T-helper 1 cell (primary cell): ENCODE results near the gene EEIG1.

Experiments
- DNase-seq, 5 donors: peaks; one replicate each; pipeline ENCODE4 v3.0.0-alpha.2; 2012 to 2020

EEIG1 gene

GRCh38 chr9:127959841-127960409 lies 20.9 kb downstream of the EEIG1 start:
- no peak for DNase-seq

GRCh38 chr9:127959398-127959797 lies 21.4 kb downstream of the EEIG1 start:
- no peak for DNase-seq

- no peak for DNase-seq
These were observed 22.1 kb downstream of the EEIG1 start for GRCh38 chr9:127958728-127959127.

GRCh38 chr9:127955294-127956015 lies 25.3 kb downstream of the EEIG1 start:
- DNase-seq: peak; percentile 60 to 79 (median 73)

- DNase-seq: no peak
These were observed 25.9 kb downstream of the EEIG1 start for GRCh38 chr9:127954831-127955293.

GRCh38 chr9:127953768-127954505 lies 26.9 kb downstream of the EEIG1 start:
- DNase-seq: peak in 1 of 5 donors; percentile 29

GRCh38 chr9:127953154-127953553 lies 27.6 kb downstream of the EEIG1 start:
- no peak for DNase-seq

GRCh38 chr9:127950513-127951289 lies 30.1 kb downstream of the EEIG1 start:
- no peak for DNase-seq

- no peak for DNase-seq
These were observed 30.8 kb downstream of the EEIG1 start for GRCh38 chr9:127949827-127950512.

- no peak for DNase-seq
These were observed 32.7 kb downstream of the EEIG1 start for GRCh38 chr9:127947841-127948710.

GRCh38 chr9:127946728-127947127 lies 34.1 kb downstream of the EEIG1 start:
- DNase-seq: no peak

GRCh38 chr9:127945942-127946341 lies 34.8 kb downstream of the EEIG1 start:
- no peak for DNase-seq

- no peak for DNase-seq
These were observed 35.5 kb downstream of the EEIG1 start for GRCh38 chr9:127945338-127945737.

GRCh38 chr9:127944586-127945218 lies 36.1 kb downstream of the EEIG1 start:
- no peak for DNase-seq

GRCh38 chr9:127943731-127944144 lies 37.1 kb downstream of the EEIG1 start:
- peak; percentile 48 to 71 (median 66) for DNase-seq

- no peak for DNase-seq
These were observed 37.7 kb downstream of the EEIG1 start for GRCh38 chr9:127943011-127943662.

- peak in 2 of 5 donors; percentile 29 to 55 for DNase-seq
These were observed 38.4 kb downstream of the EEIG1 start for GRCh38 chr9:127942216-127943010.

GRCh38 chr9:127941961-127942215 lies 38.9 kb downstream of the EEIG1 start:
- no peak for DNase-seq
